Stimulated activated naive CD4-positive, alpha-beta T cell (primary cell): ENCODE data around the gene KCTD17.

Source experiments
- DNase-seq, 6 experiments: peaks; one replicate each; lab custom pipeline; 2025; lab: John Stamatoyannopoulos, UW

KCTD17 gene

GRCh38 chr22:37043209-37043827 lies 8.2 kb upstream of the KCTD17 start:
- no peak for DNase-seq

GRCh38 chr22:37043828-37044538 lies 7.6 kb upstream of the KCTD17 start:
- DNase-seq: no peak

GRCh38 chr22:37044634-37045625 lies 6.6 kb upstream of the KCTD17 start:
- no peak for DNase-seq

GRCh38 chr22:37045958-37046357 lies 5.6 kb upstream of the KCTD17 start:
- DNase-seq: no peak

- DNase-seq: no peak
Observed at GRCh38 chr22:37046589-37046988, 5.0 kb upstream of the KCTD17 start.

GRCh38 chr22:37047006-37047405 lies 4.5 kb upstream of the KCTD17 start:
- DNase-seq: no peak

GRCh38 chr22:37048133-37048532 lies 3.4 kb upstream of the KCTD17 start:
- no peak for DNase-seq

- no peak for DNase-seq
Observed at GRCh38 chr22:37049224-37049623, 2.3 kb upstream of the KCTD17 start.

GRCh38 chr22:37050913-37051312 lies 629 bp upstream of the KCTD17 start:
- DNase-seq: no peak

GRCh38 chr22:37052386-37053309 lies 1.1 kb downstream of the KCTD17 start:
- no peak for DNase-seq

GRCh38 chr22:37053310-37054055 lies 1.9 kb downstream of the KCTD17 start:
- DNase-seq: no peak

- DNase-seq: no peak
Observed at GRCh38 chr22:37054056-37054395, 2.5 kb downstream of the KCTD17 start.

- DNase-seq: no peak
Observed at GRCh38 chr22:37054600-37055365, 3.2 kb downstream of the KCTD17 start.

GRCh38 chr22:37056246-37056645 lies 4.7 kb downstream of the KCTD17 start:
- no peak for DNase-seq

GRCh38 chr22:37057226-37057625 lies 5.7 kb downstream of the KCTD17 start:
- no peak for DNase-seq

GRCh38 chr22:37057796-37058510 lies 6.4 kb downstream of the KCTD17 start:
- DNase-seq: no peak

- DNase-seq: no peak
Observed at GRCh38 chr22:37058917-37059701, 7.6 kb downstream of the KCTD17 start.

- DNase-seq: no peak
Observed at GRCh38 chr22:37059876-37060449, 8.4 kb downstream of the KCTD17 start.
